ENCODE measurements around the gene PALLD. TPM values are rescaled to one million over a fixed set of nuclear protein-coding genes. Genes with fewer than 3 reads are reported as not detected.

PALLD gene
- total and polyA plus RNA-seq, 2 of the 8 experiments (the other 6 are each of a cell fraction or from before 2014, with no cell fraction given), result 10.5 to 25.0 TPM

GRCh38 chr4:168608771-168609170 lies 111.9 kb downstream of the PALLD start:
- CTCF ChIA-PET (ENCODE audit: partially characterized antibody), result interaction anchor here (0.8 to 1.3 kb wide), 5 partner anchors 14 to 23 kb away, joined by 3 to 5 read pairs (median 3); no protein-coding TSS in a partner anchor
- POLR2A ChIA-PET (ENCODE audit: partially characterized antibody), result interaction anchor here (0.6 to 0.7 kb wide), 2 partner anchors 58 to 192 kb away, joined by 3 to 4 read pairs; no protein-coding TSS in a partner anchor
- no peak overlapping the region for H3K27ac ChIP-seq (ENCODE audit: low read depth, low read length)
- no peak for TF ChIP-seq GTF2F1 (IDR thresholded peaks at IDR 0.05; ENCODE audit: borderline replicate concordance, low read depth, low read length)
- no peak for TF ChIP-seq TAF7 (optimal IDR thresholded peaks at IDR 0.05; ENCODE audit: borderline replicate concordance, low read depth, low read length)
- no peak for TF ChIP-seq CTBP2 (IDR thresholded peaks at IDR 0.05; ENCODE audit: borderline replicate concordance, insufficient read depth, insufficient read length, low read length)
- no peak for TF ChIP-seq KDM4A (IDR thresholded peaks at IDR 0.05; ENCODE audit: low read depth, low read length, severe bottlenecking)
- no peak for TF ChIP-seq KDM5A (IDR thresholded peaks at IDR 0.05; ENCODE audit: low read length)
- TF ChIP-seq ZNF274 (IDR thresholded peaks at IDR 0.05; ENCODE audit: borderline replicate concordance, extremely low read depth, low read length), result no peak
- TF ChIP-seq POLR2A (IDR thresholded peaks at IDR 0.05; ENCODE audit: control extremely low read depth in 1 of 2, low read depth in 2 of 2, low read length in 2 of 2), result no peak

More at GRCh38 chr4:168608771-168609170, 111.9 kb downstream of the PALLD start:
- no peaks in the 10 kb centered on the region for H3K36me3 ChIP-seq (ENCODE audit: control insufficient read depth in 2 of 4, insufficient read depth in 4 of 4, low read length in 3 of 4)
- H4K8ac ChIP-seq (ENCODE audit: extremely low read depth, insufficient read depth, low read length), result no peak overlapping the region
- H3K4me1 ChIP-seq (replicated peaks in 1 of 4; ENCODE audit: control insufficient read depth in 3 of 4, insufficient read depth in 4 of 4, low read length in 3 of 4), result peaks cover 0 to 5% (median 2%) of the 10 kb centered on the region in 4 experiments; a peak in 2 of 7 replicates
- H2AFZ ChIP-seq (ENCODE audit: low read length), result no peak overlapping the region
- no peak overlapping the region for H2BK15ac ChIP-seq (ENCODE audit: low read length)
- H2AK5ac ChIP-seq (ENCODE audit: low read depth, low read length), result no peak overlapping the region
- no peak overlapping the region for H3K4me3 ChIP-seq (ENCODE audit: extremely low read depth in 1 of 4, insufficient read depth in 2 of 4, low read depth in 3 of 4, low read length in 4 of 4)
- no peak for DNase-seq (ENCODE audit: low read depth in 1 of 2, low spot score in 2 of 2)
- 87% methylated on average over 4 of the region's 4 CpGs; no CpG with 5 or more reads in 1 of the 2 experiments for WGBS, 2 experiments (ENCODE audit: extremely low coverage in 1 of 2, insufficient coverage in 1 of 2, insufficient read length in 1 of 2, insufficient replicate concordance in 2 of 2, low coverage in 1 of 2, low lambda C conversion rate in 2 of 2, missing lambda C conversion rate in 1 of 2)
- no peak overlapping the region for H4K91ac ChIP-seq (replicated peaks; ENCODE audit: insufficient read length, low read length)
- no peaks in the 10 kb centered on the region for H4K20me1 ChIP-seq (replicated peaks in 1 of 2; ENCODE audit: control insufficient read depth in 1 of 2, insufficient read depth in 2 of 2, low read length in 2 of 2)
- no peaks in the 10 kb centered on the region for H3K9me3 ChIP-seq (ENCODE audit: insufficient read depth in 2 of 2, low read depth in 1 of 2, low read length in 1 of 2)
- H3K9ac ChIP-seq (replicated peaks in 1 of 4; ENCODE audit: extremely low read depth in 1 of 4, low read depth in 3 of 4, low read length in 3 of 4), result no peak overlapping the region
- no peaks in the 10 kb centered on the region for H3K79me1 ChIP-seq (ENCODE audit: low read depth, low read length)
- H2BK120ac ChIP-seq (replicated peaks; ENCODE audit: low read depth, low read length), result no peak overlapping the region
- no peak overlapping the region for H3K4ac ChIP-seq (replicated peaks; ENCODE audit: insufficient read length, low read depth, low read length)
- no peak overlapping the region for H4K5ac ChIP-seq (ENCODE audit: insufficient read length, low read depth, low read length)
- H3K4me2 ChIP-seq (ENCODE audit: insufficient read depth in 1 of 2, low read depth in 2 of 2, low read length in 2 of 2), result no peak overlapping the region
- no peak overlapping the region for H2BK20ac ChIP-seq (ENCODE audit: low read length)
- no peaks in the 10 kb centered on the region for H3K79me2 ChIP-seq (ENCODE audit: control insufficient read depth in 1 of 2, insufficient read depth in 2 of 2, low read length in 2 of 2)
- no peak overlapping the region for H3K14ac ChIP-seq (ENCODE audit: insufficient read length)
- no peak overlapping the region for H2BK5ac ChIP-seq (ENCODE audit: low read depth, low read length)
- FAIRE-seq, result no peak
- H3K56ac ChIP-seq (replicated peaks; ENCODE audit: insufficient read length, low read depth, low read length), result no peak overlapping the region
- H2BK12ac ChIP-seq (ENCODE audit: low read depth, low read length), result no peak overlapping the region
- no peak overlapping the region for H3K18ac ChIP-seq (ENCODE audit: extremely low read depth, low read length)
- no peaks in the 10 kb centered on the region; the same call in 1 of the 2 replicates for H3K23me2 ChIP-seq (ENCODE audit: low read depth, low read length)
- H3K23ac ChIP-seq (ENCODE audit: insufficient read length), result no peak overlapping the region
- no peaks in the 10 kb centered on the region for H3K27me3 ChIP-seq (replicated peaks in 1 of 4; ENCODE audit: control insufficient read depth in 3 of 4, extremely low read depth in 1 of 4, insufficient read depth in 3 of 4, low read length in 3 of 4)

Measured in H1 (cell line).